DND-41 (cell line): ENCODE results near the gene HOXA3.

Source experiments
- EZH2 ChIP-seq: IDR thresholded peaks from 3 replicates; pipeline ENCODE4 v1.6.1; 2012; ENCODE audit warnings: borderline replicate concordance, low read depth, mild to moderate bottlenecking, moderate library complexity, low read length, inconsistent platforms; ENCODE audit not compliant: severe bottlenecking
- TF ChIP-seq, protein P1 (sequence below): IDR thresholded peaks from 2 replicates; pipeline ENCODE4 v1.5.1; 2012; ENCODE audit warnings: borderline replicate concordance, low read length, moderate library complexity, mild to moderate bottlenecking; ENCODE audit not compliant: poor library complexity, severe bottlenecking; ENCODE audit errors: extremely low read depth

- TF ChIP-seq, protein P1, sequence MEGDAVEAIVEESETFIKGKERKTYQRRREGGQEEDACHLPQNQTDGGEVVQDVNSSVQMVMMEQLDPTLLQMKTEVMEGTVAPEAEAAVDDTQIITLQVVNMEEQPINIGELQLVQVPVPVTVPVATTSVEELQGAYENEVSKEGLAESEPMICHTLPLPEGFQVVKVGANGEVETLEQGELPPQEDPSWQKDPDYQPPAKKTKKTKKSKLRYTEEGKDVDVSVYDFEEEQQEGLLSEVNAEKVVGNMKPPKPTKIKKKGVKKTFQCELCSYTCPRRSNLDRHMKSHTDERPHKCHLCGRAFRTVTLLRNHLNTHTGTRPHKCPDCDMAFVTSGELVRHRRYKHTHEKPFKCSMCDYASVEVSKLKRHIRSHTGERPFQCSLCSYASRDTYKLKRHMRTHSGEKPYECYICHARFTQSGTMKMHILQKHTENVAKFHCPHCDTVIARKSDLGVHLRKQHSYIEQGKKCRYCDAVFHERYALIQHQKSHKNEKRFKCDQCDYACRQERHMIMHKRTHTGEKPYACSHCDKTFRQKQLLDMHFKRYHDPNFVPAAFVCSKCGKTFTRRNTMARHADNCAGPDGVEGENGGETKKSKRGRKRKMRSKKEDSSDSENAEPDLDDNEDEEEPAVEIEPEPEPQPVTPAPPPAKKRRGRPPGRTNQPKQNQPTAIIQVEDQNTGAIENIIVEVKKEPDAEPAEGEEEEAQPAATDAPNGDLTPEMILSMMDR: no peak
- no peak for TF ChIP-seq EZH2
These were observed 22.4 kb downstream of the HOXA3 start for GRCh38 chr7:27129729-27130539.
